Fibroblast of skin of left quadriceps (primary cell): ENCODE measurements around the gene TMEM151A.
"Not testable (repeated sequence)": the region's sequence is repeated elsewhere in the genome, so short reads cannot be mapped to it uniquely, and the experiment has no call there.

Experiments used
- DNase-seq, 2 experiments: peaks; one replicate each; pipeline ENCODE4 v3.0.0-alpha.2; 2013; ENCODE audit warnings: low read depth in 2 of 2

TMEM151A gene

DNA sequence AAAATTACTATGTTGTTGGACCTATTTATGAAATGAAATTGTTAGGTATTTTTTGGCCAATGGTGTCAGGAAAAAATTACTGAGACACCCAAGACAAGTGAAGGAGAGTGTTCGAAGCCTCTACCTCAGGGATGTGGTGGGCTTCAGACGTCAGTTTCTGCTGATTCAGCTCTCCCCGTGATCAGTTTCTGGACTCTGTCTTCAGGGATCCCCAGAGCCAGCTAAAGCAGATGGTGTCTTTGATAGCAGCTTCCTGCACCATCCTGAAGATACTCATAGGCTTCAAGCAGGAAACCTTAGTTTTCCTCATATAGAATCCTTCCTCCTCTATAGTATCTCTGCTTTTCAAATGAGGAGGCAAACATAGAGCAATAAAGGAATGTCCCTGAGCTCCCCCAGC lies 17.8 kb downstream of the TMEM151A start:
- DNase-seq: no peak

DNA sequence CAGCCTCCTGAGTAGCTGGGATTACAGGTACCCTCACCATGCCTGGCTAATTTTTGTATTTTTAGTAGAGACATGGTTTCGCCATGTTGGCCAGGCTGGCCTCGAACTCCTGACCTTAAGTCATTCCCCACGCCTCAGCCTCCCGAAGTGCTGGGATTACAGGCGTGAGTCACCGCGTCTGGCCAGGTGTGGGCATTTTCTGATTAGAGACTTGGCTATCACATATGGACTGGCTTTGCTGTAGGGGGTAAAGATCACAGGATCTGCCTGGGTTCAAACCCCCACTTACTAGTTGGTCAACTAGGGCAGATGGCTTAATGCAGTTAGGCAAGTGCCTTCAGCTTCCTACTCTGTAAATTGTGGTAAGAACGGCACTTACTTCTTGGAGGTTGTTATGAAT lies 18.6 kb downstream of the TMEM151A start:
- DNase-seq: no peak

DNA sequence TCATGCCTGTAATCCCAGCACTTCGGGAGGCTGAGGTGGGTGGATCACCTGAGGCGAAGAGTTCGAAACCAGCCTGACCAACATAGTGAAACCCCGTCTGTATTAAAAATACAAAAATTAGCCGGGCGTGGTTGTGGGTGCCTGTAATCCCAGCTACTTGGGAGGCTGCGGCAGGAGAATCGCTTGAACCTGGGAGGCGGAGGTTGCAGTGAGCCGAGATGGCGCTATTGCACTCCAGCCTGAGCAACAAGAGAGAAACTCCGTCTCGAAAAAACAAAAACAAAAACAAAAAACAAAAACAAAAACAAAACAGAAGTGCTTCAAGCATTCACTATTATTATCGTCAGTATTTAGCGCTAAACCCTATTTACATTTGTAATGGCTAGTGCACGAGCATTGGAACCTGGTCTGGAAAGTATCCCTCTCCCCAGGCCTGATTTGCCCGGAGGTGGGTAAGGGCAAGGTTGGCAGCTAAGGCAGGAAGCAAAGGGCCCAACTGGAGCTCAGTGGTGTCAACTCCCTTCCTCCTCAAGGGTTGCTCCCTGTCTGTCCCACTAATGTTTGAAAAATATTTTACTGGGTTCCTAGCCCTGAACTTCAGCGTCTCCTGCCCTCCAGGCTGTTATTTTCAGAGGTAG lies 19.2 kb downstream of the TMEM151A start:
- DNase-seq: not testable (repeated sequence)

DNA sequence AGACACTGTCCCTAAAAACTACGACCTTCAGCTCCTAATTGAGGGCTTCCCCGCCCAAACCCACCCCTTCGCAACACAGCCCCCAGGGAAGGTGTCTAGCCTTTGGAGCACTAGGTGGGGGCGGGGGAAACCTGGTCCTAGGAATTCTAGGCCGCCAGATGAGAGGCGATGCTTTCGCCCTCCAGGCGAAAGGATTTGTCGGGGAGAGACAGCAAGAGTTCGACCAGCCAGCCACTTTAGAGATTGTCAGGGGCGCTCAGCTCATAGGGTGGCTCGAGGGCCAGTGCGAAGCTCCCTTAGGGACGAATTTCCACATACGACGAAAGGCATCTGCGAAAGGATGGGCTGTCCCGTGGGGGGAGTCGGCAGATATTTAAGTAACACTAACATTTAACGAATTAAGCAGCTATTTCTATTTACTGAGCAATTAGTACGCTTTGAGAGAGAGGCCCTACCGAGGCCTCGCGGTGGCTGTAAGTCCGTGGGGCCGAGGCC lies 19.8 kb downstream of the TMEM151A start:
- no peak for DNase-seq

DNA sequence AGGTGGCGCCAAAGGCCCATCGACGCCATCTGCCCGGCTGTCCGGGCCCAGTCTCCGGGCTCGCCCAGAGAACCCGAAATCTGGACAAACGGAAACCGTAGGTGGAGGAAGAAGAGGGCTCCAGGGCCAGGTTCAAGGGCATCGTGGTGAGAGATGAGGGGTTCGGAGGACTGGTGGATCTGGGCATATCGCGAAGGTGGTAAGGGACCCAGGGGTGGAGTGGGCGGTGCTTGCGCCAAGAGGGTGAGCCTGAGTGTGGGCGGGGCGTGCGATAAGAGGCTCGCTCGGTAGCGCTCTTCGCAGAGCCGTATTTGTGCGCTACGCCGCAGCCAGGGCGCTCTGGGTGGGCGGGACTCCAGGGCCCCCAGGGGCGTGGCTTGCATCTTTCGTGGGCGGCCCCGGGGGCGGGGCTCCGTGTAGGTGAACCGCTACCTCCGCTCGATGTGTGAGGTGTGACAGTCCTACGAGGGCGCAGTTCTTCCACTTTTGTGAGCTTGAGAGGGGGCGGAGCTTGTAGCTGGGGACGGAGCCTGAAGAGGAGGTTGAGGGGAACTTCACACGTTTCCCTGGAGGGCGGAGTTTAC lies 20.4 kb downstream of the TMEM151A start:
- peak; percentile 78 to 83 for DNase-seq

DNA sequence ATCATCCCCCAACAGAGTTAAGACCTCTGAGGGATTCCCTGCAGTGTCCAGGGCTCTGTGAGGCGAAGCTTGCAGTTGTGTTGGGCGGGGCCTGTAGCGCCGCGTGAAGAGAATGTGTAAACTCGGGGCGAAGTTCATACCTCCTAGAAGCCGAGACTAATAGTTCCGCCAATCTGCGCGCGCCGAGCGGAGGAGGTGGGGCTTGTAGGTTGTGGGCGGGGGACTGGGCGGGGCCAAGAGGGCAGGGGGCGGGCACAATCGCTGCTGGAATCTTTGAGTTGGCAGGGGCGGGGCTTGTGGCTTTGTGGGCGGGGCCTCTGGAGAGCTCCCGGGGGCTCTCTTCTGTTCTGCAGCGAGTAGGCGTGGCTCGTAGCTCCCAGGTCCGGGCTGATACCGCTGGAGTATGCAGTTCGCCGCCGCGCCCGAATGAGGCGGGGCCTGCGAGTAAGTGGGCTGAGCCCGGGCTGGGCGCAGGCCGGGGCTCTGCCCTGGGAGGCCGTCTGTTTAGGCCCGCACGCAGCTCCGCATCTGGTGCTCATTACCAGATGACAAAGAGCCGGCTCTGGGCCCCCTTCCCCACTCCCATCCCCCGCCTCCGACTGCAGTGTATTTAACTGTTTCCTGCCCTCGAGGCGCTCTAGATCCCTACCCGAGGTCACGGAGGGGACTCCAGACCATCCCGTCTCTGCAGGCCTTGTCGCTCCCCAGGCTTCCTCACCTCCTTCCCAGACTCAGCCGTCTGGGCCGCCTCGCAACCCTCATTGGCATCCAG lies 21.0 kb downstream of the TMEM151A start:
- DNase-seq: peak; percentile 99

DNA sequence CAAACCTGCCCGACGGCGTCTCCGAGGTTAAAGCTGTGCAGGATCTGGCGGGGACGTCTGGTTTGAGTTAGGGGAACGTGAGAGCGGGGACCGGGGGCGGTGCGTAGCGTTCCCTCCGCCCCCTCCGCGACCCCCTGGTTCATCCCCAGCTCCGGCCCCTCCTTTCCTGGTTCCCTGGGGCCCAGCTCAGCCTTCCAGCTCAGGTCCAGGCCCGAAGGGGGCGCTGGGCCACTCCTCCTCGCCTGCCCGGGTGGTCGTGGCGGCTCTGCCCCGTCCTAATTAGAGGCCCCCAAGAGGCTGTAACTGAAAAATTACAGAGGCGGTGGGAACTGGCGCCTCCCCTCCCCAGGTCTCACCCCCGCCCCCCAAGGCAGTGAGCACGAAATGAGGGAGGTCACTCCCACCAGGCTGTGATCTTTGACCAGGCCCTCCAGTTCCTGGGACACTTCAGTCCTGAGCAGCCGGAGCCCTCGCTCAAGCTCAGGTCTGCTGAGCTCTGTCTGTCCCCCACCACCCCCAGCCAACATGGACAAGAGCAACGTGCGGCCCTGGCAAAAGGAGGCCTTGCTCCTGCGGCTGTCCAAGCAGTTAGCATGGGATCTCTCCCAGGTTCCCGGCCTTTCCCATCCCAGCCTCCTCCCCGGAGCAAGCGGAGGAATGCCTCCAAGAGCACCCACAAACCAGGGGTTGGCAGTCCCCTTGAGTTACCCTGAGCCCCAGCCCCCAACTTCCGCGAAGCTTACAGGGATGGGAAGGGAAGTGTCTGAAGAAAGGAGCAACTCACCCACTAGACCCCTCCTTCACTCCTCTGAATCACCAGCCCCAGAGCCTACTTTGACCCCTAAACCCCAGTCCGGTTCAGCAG lies 21.9 kb downstream of the TMEM151A start:
- DNase-seq: no peak

DNA sequence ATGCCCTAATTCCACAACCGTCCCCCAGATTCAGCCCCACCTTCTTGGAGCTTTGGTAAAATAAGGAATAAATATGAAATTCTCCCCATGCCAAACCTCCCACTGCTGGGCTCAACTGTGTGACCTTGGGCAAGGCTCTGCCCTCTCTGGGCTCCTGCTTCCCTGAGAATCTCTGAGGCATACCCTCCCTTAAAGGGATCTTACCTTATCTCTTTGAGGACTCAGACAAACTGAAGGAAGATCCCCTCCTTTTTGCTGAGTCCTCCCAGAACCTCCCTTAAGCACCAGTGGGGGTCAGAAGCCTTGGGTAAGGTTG lies 22.4 kb downstream of the TMEM151A start:
- DNase-seq: no peak

DNA sequence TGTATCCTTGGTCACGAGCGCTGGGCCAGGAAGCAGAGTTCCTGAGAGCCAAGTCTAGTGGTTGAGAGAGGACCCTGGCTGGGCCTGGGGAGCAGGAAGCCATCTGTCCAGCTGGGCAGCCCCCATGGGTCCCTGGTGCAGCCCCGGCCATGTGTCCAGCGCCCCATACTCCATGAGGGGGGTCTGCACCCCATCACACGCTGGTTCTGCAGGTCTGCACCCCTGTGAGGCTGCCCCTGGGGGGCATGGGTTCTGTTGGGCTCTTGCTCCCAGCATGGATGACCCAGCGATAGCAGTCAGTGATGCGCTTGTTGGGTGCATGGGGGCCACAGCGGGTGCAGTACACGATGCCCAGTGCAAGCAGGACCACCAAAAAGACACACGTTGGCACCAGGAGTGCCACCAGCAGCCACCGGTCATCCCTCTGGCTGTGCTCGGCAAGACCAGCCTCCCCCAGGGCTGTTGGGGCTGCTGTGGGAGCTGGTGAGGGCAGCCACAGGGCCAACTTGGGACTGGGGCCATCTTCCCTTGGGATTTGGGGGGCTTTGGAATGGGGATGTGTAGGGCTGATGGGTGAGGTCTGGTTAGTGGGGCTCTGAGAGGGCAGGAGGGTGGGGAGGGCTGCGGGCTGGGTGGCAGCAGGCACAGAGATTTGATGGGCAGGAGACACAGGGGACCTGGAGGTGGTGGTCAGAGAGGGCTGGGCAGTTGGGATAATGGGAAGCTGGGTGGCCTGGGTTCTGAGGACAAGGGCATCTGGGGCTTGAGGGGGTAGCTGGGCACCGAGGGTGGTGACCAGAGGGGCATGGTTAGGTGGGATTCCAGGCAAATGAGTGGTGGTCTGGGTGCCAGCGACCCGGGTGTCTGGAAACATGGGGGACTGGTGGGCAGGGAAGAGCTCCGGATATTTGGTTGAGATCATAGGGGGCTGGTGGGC lies 23.1 kb downstream of the TMEM151A start:
- DNase-seq: no peak

DNA sequence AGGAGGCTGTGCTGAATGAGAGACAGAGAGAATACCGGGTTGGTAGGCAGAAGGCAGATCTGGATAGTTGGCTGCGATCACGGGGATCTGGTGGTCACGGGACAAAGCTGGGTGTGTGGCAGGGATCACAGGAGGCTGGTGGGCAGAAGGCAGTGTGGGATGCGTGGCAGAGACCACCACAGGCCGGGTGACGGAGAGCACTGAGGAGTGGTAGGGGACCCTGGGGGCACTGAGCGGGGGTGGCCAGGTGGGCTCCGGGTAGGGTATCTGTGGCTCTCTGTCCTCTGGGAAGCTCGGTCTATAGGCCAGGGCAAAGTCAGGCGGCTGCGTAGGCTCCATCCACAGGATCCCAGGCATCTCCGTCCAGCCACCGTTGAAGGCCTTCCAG lies 23.8 kb downstream of the TMEM151A start:
- DNase-seq: no peak

DNA sequence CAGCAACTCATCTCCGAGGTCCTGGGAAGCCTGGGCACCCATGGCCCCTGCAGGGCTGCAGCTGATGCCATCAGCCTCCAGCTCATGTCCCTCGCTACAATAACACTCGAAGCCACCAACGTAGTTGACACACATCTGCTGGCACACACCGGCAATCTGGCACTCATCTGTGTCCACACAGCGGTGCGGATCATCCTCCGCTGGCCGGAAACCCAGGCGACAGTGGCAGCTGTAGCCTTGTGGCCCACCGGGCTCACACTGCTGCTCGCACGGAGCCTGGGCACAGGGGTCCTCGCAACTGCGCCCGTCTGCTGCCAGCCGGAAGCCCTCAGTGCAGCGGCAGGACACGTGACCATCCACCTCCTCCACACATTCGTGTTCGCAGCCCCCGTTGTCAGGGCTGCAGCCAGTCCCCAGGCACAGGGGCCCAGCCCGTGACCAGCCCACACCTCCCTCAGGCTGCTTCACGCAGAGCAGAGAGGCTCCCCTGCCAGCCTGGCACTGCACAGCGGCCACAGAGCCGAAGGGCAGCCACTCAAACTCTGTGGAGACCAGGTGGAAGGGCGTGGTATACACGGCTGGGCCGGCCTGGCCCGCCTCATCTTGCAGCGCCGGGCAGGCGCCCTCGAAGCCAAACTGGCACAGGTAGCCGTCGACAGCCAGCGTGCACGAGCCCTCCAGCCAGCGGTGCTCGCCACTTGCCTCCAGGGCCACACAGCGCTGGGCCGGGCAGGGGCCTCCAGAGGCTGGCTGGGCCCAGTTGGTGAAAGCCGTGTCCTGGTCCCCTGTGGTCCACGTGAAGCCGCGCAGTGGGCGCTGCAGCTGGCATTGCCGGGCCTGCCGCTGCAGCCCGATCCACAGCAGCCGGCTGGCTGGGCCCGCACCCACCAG lies 24.5 kb downstream of the TMEM151A start:
- no peak for DNase-seq

DNA sequence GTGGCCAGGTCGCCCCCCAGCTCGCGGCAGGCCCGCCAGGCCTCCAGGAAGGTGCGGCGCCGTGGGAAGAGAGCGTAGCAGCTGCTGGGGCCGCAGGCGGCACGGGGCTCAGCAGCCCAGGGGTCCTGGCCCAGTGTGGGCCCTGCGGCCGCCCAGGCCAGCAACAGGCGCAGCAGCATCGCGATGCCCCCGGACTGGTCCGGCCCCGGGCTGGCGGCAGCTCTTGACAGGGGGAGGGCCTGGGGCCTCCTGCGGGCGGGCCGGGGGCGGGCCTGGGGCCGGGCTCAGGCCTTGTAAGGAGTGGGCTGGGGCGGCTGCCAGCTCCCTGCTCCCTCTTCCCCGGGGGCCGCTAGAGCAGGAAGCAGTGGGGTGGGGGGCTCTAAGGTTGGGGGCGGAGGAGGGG lies 25.2 kb downstream of the TMEM151A start, which contains the start of gene CD248:
CD248 (minus strand) TSS at position 196 of the 403 bp plus-strand sequence; CDS start at position 179, 17 bp downstream.
- DNase-seq: peak; percentile 80 to 88

DNA sequence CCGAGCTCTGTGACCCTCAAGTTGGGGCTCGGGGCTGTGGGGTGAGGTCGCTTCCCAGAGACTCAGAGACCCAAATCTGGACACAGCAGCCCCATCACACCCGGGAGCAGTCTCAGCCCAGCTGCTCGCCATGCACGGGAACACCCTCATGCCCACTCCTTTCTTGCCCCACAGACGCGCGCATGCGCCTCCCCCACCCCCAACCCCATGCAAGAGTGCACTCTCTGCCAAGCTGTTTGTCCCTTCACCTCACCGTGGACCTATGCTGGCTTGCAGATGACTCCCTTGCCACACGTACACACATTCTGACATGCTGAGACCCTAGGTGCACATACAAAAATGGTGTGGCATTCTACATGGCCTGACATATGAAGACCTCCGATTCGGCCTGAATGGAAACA lies 25.6 kb downstream of the TMEM151A start:
- DNase-seq: peak in 1 of 2 experiments; percentile 63

DNA sequence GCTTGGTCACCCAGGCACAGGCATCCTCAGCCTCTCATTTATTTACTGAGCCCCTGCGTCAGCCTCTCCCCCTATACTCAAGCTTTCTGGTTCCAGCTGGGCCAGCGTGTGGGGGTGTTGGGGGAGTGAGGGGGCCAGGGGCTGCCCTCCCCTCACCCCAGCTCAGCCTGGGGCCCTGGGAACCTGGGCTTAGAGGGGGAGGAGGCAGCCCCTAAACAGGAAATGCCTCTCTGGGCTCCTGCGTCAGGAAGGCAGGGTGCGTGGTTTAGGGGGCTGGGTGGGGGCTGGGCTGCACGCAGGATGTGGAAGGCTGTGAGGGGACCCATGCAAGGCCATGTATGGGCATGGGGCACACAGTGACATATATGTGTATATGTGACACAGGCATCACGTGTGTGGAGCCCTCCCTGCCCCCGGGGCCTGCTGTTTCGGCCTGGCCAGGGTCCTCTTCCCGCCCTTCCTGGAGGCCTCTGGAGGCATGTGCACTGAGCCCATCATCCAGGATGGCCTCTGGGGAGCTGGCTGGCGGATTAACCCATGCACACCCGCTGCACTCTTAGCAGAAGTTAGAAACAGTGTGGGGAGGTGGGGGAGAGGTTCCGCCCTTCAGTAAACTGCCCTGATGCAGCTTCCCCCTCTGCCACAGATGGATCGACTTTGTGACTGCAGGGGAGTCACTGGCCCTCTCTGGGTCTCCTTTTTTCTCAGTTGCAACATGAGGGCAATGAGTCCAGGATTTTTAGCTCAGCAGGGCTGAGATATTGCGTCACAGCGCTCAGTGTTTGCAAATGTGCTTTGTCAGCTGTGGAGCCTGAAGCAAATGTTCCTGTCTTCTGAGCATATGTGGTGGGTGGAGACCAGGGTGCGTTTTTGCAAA lies 26.3 kb downstream of the TMEM151A start:
- peak; percentile 84 to 87 for DNase-seq

DNA sequence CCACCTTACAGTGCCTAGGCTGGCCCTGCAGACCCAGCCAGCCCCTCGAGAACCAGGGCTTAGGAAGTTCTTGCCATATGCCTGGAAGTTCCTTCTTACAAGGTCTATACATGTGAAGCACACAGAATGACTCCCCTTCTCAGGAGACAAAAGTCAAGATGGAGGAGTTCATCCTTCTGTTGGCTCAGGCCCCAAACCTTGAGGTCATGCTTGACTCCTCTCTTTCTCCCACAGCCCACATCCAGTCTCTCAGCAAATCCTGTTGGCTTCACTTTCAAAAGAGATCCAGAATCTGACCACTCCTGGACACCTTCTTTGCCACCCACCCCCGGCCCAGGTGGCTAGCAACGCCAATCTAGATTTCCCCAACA lies 26.9 kb downstream of the TMEM151A start:
- DNase-seq: no peak

DNA sequence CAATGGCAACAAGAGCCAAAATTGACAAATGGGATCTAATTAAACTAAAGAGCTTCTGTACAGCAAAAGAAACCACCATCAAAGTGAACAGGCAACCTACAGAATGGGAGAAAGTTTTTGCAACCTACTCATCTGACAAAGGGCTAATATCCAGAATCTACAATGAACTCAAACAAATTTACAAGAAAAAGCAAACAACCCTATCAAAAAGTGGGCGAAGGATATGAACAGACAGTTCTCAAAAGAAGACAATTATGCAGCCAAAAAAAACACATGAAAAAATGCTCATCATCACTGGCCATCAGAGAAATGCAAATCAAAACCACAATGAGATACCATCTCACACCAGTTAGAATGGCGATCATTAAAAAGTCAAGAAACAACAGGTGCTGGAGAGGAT lies 28.6 kb downstream of the TMEM151A start:
- not testable (repeated sequence) for DNase-seq

DNA sequence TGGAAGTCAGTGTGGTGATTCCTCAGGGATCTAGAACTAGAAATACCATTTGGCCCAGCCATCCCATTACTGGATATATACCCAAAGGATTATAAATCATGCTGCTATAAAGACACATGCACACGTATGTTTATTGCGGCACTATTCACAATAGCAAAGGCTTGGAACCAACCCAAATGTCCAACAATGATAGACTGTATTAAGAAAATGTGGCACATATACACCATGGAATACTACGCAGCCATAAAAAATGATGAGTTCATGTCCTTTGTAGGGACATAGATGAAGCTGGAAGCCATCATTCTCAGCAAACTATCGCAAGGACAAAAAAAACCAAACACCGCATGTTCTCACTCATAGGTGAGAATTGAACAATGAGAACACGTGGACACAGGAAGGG lies 29.1 kb downstream of the TMEM151A start:
- DNase-seq: not testable (repeated sequence)

DNA sequence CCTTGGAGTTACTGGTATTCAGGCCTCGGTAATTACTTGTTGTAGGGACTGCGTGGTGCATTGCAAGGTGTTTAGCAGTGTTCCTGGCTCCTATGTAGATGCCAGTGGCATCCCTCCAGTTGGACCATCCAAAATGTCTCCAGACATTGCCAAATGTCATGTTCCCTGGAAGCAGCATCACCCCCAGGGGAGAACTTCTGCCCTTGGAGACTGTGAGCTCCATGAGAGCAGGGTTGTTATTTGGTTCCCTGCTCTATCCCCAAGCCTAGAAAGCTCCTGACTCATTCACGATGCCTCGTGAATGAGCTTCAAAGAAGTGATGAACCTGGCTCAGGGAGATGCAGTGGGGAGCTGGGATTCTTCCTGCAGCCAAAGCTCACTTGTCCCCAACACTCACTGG lies 29.9 kb downstream of the TMEM151A start:
- no peak for DNase-seq
